GM12874 (cell line): Measurements from ENCODE around the gene NDRG4.

ENCODE experiments used
- CTCF ChIP-seq: IDR thresholded peaks from 2 replicates; pipeline ENCODE4 v1.5.1; 2011; ENCODE audit warnings: low read depth, mild to moderate bottlenecking, control low read depth, low read length, moderate library complexity; ENCODE audit not compliant: insufficient read depth

Gene NDRG4

GRCh38 chr16:58499092-58499511, 841 bp upstream of the NDRG4 start:
- TF ChIP-seq CTCF: no peak

GRCh38 chr16:58500430-58501241, 693 bp downstream of the NDRG4 start:
- TF ChIP-seq CTCF: no peak

GRCh38 chr16:58501242-58502131, 1.5 kb downstream of the NDRG4 start:
- TF ChIP-seq CTCF: no peak

GRCh38 chr16:58502217-58502921, 2.4 kb downstream of the NDRG4 start:
- TF ChIP-seq CTCF: no peak

GRCh38 chr16:58503166-58503862, 3.4 kb downstream of the NDRG4 start:
- no peak for TF ChIP-seq CTCF

- TF ChIP-seq CTCF: no peak
These were observed 4.1 kb downstream of the NDRG4 start for GRCh38 chr16:58503863-58504688.
